Trophoblast cell (in vitro differentiated cells and primary cell): Measurements from ENCODE around the gene LMOD2.
A peak's percentile ranks its signal among the peaks of the same experiment; 100 is the strongest.

Experiments
- DNase-seq, 2 donors: peaks; one replicate each; pipeline ENCODE4 v3.0.0-alpha.2; 2016
- H2AFZ ChIP-seq: 2 replicates; pipeline ENCODE4 v1.6.1; 2013; ENCODE audit warnings: low read length, moderate library complexity, mild to moderate bottlenecking; ENCODE audit not compliant: insufficient read depth, poor library complexity
- H2AK5ac ChIP-seq: 2 replicates; pipeline ENCODE4 v1.6.1; 2013; ENCODE audit warnings: mild to moderate bottlenecking, low read length
- H2BK120ac ChIP-seq: 2 replicates; pipeline ENCODE4 v1.6.1; 2013; ENCODE audit warnings: low read length, mild to moderate bottlenecking, moderate library complexity; ENCODE audit not compliant: insufficient read depth, poor library complexity
- H2BK12ac ChIP-seq: 2 replicates; pipeline ENCODE4 v1.6.1; 2013; ENCODE audit warnings: mild to moderate bottlenecking, low read length, moderate library complexity
- H2BK5ac ChIP-seq: 2 replicates; pipeline ENCODE4 v1.6.1; 2013; ENCODE audit warnings: low read length, low read depth, moderate library complexity, mild to moderate bottlenecking; ENCODE audit not compliant: poor library complexity
- H3K14ac ChIP-seq: 2 replicates; pipeline ENCODE4 v1.6.1; 2013; ENCODE audit warnings: mild to moderate bottlenecking, low read length
- H3K18ac ChIP-seq: 2 replicates; pipeline ENCODE4 v1.6.1; 2013; ENCODE audit warnings: mild to moderate bottlenecking, low read length
- H3K23ac ChIP-seq: 2 replicates; pipeline ENCODE4 v1.6.1; 2013; ENCODE audit warnings: low read length
- H3K27ac ChIP-seq: 2 replicates; pipeline ENCODE4 v1.5.1; 2013; ENCODE audit warnings: low read depth, mild to moderate bottlenecking, inconsistent platforms, low read length, moderate library complexity
- H3K27me3 ChIP-seq: 2 replicates; pipeline ENCODE4 v1.6.1; 2013; ENCODE audit warnings: inconsistent platforms, mild to moderate bottlenecking, low read length, moderate library complexity; ENCODE audit not compliant: insufficient read depth
- H3K36me3 ChIP-seq, 2 experiments: 1 replicate in 1 of 2; 2 replicates in 1 of 2; pipeline ENCODE4 v1.6.1; 2013; ENCODE audit warnings: low read length in 2 of 2, mild to moderate bottlenecking in 2 of 2, moderate library complexity in 1 of 2; ENCODE audit not compliant: insufficient read depth in 2 of 2, control insufficient read depth in 1 of 2
- H3K4ac ChIP-seq: 2 replicates; pipeline ENCODE4 v1.6.1; 2013; ENCODE audit warnings: low read depth, mild to moderate bottlenecking, low read length, moderate library complexity
- H3K4me1 ChIP-seq, 2 experiments: 1 replicate in 1 of 2; 2 replicates in 1 of 2; pipeline ENCODE4 v1.6.1; 2013; ENCODE audit warnings: low read length in 2 of 2, mild to moderate bottlenecking in 2 of 2, moderate library complexity in 1 of 2; ENCODE audit not compliant: insufficient read depth in 2 of 2, control insufficient read depth in 1 of 2
- H3K4me2 ChIP-seq: 2 replicates; pipeline ENCODE4 v1.6.1; 2013; ENCODE audit warnings: inconsistent platforms, mild to moderate bottlenecking, low read length, moderate library complexity
- H3K4me3 ChIP-seq: 2 replicates; pipeline ENCODE4 v1.5.1; 2013; ENCODE audit warnings: mild to moderate bottlenecking, low read depth, low read length, inconsistent platforms
- H3K79me1 ChIP-seq: one replicate; pipeline ENCODE4 v1.6.1; 2013; ENCODE audit warnings: low read length
- H3K79me2 ChIP-seq: 2 replicates; pipeline ENCODE4 v1.6.1; 2013; ENCODE audit warnings: low read length, mild to moderate bottlenecking; ENCODE audit not compliant: control insufficient read depth, insufficient read depth, poor library complexity
- H3K9ac ChIP-seq: 2 replicates; pipeline ENCODE4 v1.6.1; 2013; ENCODE audit warnings: mild to moderate bottlenecking, low read length
- H3K9me3 ChIP-seq: 2 replicates; pipeline ENCODE4 v1.6.1; 2013; ENCODE audit warnings: low read depth, mild to moderate bottlenecking, control low read depth, inconsistent platforms, low read length; ENCODE audit not compliant: insufficient read depth
- H4K12ac ChIP-seq: 2 replicates; pipeline ENCODE4 v1.6.1; 2013; ENCODE audit warnings: low read depth, mild to moderate bottlenecking, low read length, moderate library complexity
- H4K8ac ChIP-seq: 2 replicates; pipeline ENCODE4 v1.6.1; 2013; ENCODE audit warnings: low read depth, mild to moderate bottlenecking, low read length, moderate library complexity
- H4K91ac ChIP-seq: one replicate; pipeline ENCODE4 v1.6.1; 2013; ENCODE audit warnings: low read depth, mild to moderate bottlenecking, low read length, moderate library complexity
- WGBS: extraction: QIAGEN DNeasy Blood & Tissue Kit; methylation state at CpG from one replicate; pipeline ENCODE4 v1.1.7; 2013; ENCODE audit warnings: missing lambda C conversion rate; ENCODE audit not compliant: insufficient read length, insufficient coverage; ENCODE audit errors: extremely low coverage; 5-methylcytosine and 5-hydroxymethylcytosine counted together

Gene LMOD2

DNA sequence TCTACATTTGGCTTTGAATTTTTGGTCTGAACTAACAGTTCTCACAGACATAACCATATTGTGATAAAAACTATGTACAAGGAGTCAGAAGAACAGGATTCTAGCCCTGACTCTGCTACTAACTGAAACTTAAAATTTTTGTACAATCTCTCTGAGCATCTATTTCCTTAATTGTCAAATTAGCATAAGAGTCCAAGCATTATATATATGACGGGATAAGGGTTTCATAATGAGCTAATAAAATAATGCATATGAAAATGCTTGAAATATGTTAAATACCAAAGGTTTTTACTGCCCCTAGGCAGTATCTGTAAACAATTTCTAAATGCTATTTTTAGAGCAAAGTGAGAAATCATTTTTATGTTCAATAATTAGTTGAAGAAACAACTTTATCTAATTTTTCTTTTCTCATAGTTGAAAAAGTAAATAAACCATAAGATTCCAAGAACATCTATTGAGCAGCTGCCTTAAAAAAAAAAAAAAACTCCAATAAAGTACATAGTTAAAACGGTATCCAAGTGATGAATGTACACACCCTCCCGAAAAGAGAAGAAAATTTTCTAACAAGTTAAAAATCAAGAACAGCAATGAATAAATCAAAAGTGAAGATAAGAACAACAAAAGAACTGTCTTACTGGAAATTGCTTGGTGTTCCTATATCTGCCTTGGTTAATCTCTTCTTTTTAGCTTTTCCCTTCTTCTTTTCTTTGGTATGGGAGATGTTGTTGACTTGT lies 40.4 kb downstream of the LMOD2 start:
- H3K79me1 ChIP-seq: no peaks in the 10 kb centered on the region
- H2AK5ac ChIP-seq: no peak overlapping the region
- DNase-seq: peak in 1 of 2 donors; percentile 9
- H3K14ac ChIP-seq: no peak overlapping the region
- H3K23ac ChIP-seq: no peak overlapping the region
- H3K36me3 ChIP-seq: peaks cover 11 to 13% of the 10 kb centered on the region in 2 experiments
- WGBS: no CpG with 5 or more reads among the region's 3 CpGs
- no peak overlapping the region for H4K8ac ChIP-seq
- no peaks in the 10 kb centered on the region for H3K9me3 ChIP-seq
- H2BK120ac ChIP-seq: no peak overlapping the region
- no peak overlapping the region for H3K18ac ChIP-seq
- no peak overlapping the region for H4K91ac ChIP-seq
- H2AFZ ChIP-seq: no peak overlapping the region
- H3K4me2 ChIP-seq: no peak overlapping the region
- no peak overlapping the region for H2BK12ac ChIP-seq
- H3K9ac ChIP-seq: no peak overlapping the region
- H3K4ac ChIP-seq: no peak overlapping the region
- no peaks in the 10 kb centered on the region for H3K27me3 ChIP-seq
- H3K4me3 ChIP-seq: no peak overlapping the region
- no peak overlapping the region for H4K12ac ChIP-seq
- no peak overlapping the region for H2BK5ac ChIP-seq
- H3K79me2 ChIP-seq: no peaks in the 10 kb centered on the region
- H3K4me1 ChIP-seq: no peaks in the 10 kb centered on the region
- H3K27ac ChIP-seq: no peak overlapping the region

DNA sequence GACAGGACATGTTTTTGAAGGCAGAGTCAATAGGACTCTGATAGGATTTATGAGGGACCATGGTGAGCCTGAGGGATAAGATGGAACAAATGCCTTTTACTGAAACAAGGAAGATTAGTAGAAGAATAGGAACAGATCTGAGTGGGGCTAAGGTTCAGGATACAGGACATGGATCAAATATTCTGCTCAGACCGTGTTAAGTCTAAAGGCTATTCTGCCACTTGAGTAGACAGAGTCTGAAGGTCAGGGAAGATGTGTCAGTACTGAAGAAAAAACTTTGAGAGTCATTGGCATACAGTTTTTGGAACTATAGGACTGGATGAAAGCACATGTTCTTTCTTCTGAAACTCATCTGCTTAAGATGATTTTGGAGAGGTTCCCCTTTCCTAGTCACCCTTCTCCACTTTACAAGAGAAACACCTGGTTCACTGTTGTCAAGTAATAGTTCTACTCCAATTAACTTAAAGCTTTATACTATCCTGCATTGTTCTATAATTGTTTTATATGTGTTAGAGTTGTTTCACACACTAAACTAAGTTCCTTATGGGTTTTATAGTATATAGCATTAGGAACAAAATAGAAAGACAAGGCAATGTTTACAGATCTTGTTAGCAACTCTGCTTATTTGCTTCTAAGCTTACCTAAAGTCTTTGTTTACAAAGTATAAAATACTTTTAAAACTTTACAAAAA lies 49.7 kb downstream of the LMOD2 start:
- Histone ChIP-seq H3K9ac (no peak overlapping the region), H3K4me2 (no peak overlapping the region), H2AFZ (no peak overlapping the region), H2BK12ac (no peak overlapping the region), H2BK120ac (no peak overlapping the region), H4K8ac (no peak overlapping the region), H3K4ac (no peak overlapping the region), H2BK5ac (no peak overlapping the region), H4K91ac (no peak overlapping the region), H4K12ac (no peak overlapping the region), H3K79me1 (no peaks in the 10 kb centered on the region), H3K9me3 (no peaks in the 10 kb centered on the region), H3K18ac (no peak overlapping the region), H3K14ac (no peak overlapping the region), H3K27ac (no peak overlapping the region), H3K27me3 (no peaks in the 10 kb centered on the region), H3K36me3 (peaks cover 5 to 8% of the 10 kb centered on the region in 2 experiments), H3K4me3 (no peak overlapping the region), H3K4me1 (no peaks in the 10 kb centered on the region), H2AK5ac (no peak overlapping the region), H3K79me2 (no peaks in the 10 kb centered on the region), H3K23ac (no peak overlapping the region)
- WGBS: no CpG with 5 or more reads among the region's 1 CpG
- no peak for DNase-seq

- no peak overlapping the region for H3K4me3 ChIP-seq
- no peaks in the 10 kb centered on the region for H3K27me3 ChIP-seq
- no peak overlapping the region for H2BK12ac ChIP-seq
- no peak overlapping the region for H4K12ac ChIP-seq
- H3K4me1 ChIP-seq: no peaks in the 10 kb centered on the region
- H2AFZ ChIP-seq: no peak overlapping the region
- H3K79me1 ChIP-seq: no peaks in the 10 kb centered on the region
- H3K9ac ChIP-seq: no peak overlapping the region
- H3K36me3 ChIP-seq: peaks cover 5% of the 10 kb centered on the region in 2 experiments
- H3K23ac ChIP-seq: no peak overlapping the region
- no peak overlapping the region for H3K4ac ChIP-seq
- H3K14ac ChIP-seq: no peak overlapping the region
- H3K27ac ChIP-seq: no peak overlapping the region
- H4K91ac ChIP-seq: no peak overlapping the region
- no peak overlapping the region for H2AK5ac ChIP-seq
- WGBS: no CpG with 5 or more reads among the region's 2 CpGs
- H2BK5ac ChIP-seq: no peak overlapping the region
- no peak overlapping the region for H3K18ac ChIP-seq
- no peaks in the 10 kb centered on the region for H3K9me3 ChIP-seq
- no peak for DNase-seq
- H4K8ac ChIP-seq: no peak overlapping the region
- no peak overlapping the region for H3K4me2 ChIP-seq
- H2BK120ac ChIP-seq: no peak overlapping the region
- no peaks in the 10 kb centered on the region for H3K79me2 ChIP-seq
Observed at GRCh38 chr7:123709525-123709924, 53.9 kb downstream of the LMOD2 start.

DNA sequence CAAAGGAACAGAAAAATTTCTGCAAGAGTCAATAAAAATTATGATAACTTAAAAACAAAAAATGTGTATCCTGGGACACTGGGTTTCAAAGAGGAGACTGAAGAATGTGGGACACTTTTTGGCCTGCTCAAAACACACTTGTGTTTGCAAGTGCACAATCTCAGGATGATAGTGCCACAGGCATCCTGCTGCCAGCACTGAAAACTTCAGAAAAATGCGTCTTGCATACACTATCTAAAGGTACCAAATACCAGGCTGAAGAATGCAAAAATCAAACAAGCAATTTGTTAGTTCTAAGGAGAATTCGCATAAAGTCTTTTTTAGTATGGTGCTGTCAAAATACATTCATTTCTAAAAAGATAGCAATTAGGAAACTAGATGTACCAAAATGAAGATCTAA lies 55.0 kb downstream of the LMOD2 start:
- no peaks in the 10 kb centered on the region for H3K9me3 ChIP-seq

More for the DNA sequence above, 55.0 kb downstream of the LMOD2 start:
- Histone ChIP-seq H4K91ac (no peak overlapping the region), H3K4me3 (no peak overlapping the region), H3K23ac (no peak overlapping the region), H3K27me3 (no peaks in the 10 kb centered on the region), H3K79me1 (no peaks in the 10 kb centered on the region), H3K9ac (no peak overlapping the region), H4K12ac (no peak overlapping the region), H3K4ac (no peak overlapping the region), H2AK5ac (no peak overlapping the region), H2BK120ac (no peak overlapping the region), H3K27ac (no peak overlapping the region), H3K18ac (no peak overlapping the region), H3K14ac (no peak overlapping the region), H2AFZ (no peak overlapping the region), H3K4me1 (no peaks in the 10 kb centered on the region), H2BK12ac (no peak overlapping the region), H3K79me2 (no peaks in the 10 kb centered on the region), H3K36me3 (peaks cover 5% of the 10 kb centered on the region in 2 experiments), H4K8ac (no peak overlapping the region), H3K4me2 (no peak overlapping the region), H2BK5ac (no peak overlapping the region)
- WGBS: no CpG with 5 or more reads among the region's 2 CpGs
- DNase-seq: peak in 1 of 2 donors; percentile 14
